Measurements from ENCODE around the gene SMURF1. TPM values are rescaled to one million over a fixed set of nuclear protein-coding genes. Genes with fewer than 3 reads are reported as not detected.

Gene SMURF1
- total and polyA plus RNA-seq, 2 of the 4 experiments (the other 2 are of a cell fraction): 13.4 to 20.3 TPM

GRCh38 chr7:99021941-99022560, 121.9 kb downstream of the SMURF1 start:
- CTCF ChIA-PET: interaction anchor here (0.6 kb wide), 2 partner anchors 243 to 360 kb away, joined by 3 to 7 read pairs; no protein-coding TSS in a partner anchor
- ATAC-seq (ENCODE audit: low read depth): no peak

More at GRCh38 chr7:99021941-99022560, 121.9 kb downstream of the SMURF1 start:
- Histone ChIP-seq H3K36me3 (ENCODE audit: control insufficient read depth, insufficient read depth, low read length) (peaks cover 7% of the 10 kb centered on the region), H3K56ac (ENCODE audit: extremely low read depth, insufficient read depth, low read length) (no peak overlapping the region), H3K14ac (replicated peaks; ENCODE audit: low read depth, low read length) (no peak overlapping the region), H2AK5ac (ENCODE audit: low read depth, low read length) (no peak overlapping the region), H3K18ac (ENCODE audit: low read depth, low read length) (no peak overlapping the region), H2BK20ac (ENCODE audit: low read depth, low read length) (no peak overlapping the region), H2BK15ac (ENCODE audit: low read depth, low read length) (no peak overlapping the region), H4K20me1 (ENCODE audit: insufficient read depth, low read length) (peaks cover under 1% of the 10 kb centered on the region; the same call in 1 of the 2 replicates), H3K27me3 (ENCODE audit: control insufficient read depth, insufficient read depth, low read length) (no peaks in the 10 kb centered on the region), H3K79me1 (ENCODE audit: low read depth in 1 of 2, low read length in 2 of 2) (peaks cover 4 to 24% of the 10 kb centered on the region in 2 experiments; a peak in 2 of 4 replicates), H3K4me2 (ENCODE audit: low read depth, low read length) (no peak overlapping the region), H2AFZ (replicated peaks; ENCODE audit: low read length, poor library complexity) (no peak overlapping the region), H4K8ac (ENCODE audit: low read depth in 2 of 2, low read length in 2 of 2) (no peak overlapping the region), H3K23ac (ENCODE audit: low read depth, low read length) (no peak overlapping the region), H2BK5ac (ENCODE audit: low read depth, low read length, poor library complexity, severe bottlenecking) (no peak overlapping the region), H4K5ac (ENCODE audit: low read depth, low read length) (no peak overlapping the region), H3K27ac (ENCODE audit: insufficient read depth, low read length) (no peak overlapping the region), H4K91ac (ENCODE audit: insufficient read depth, low read depth, low read length) (no peak overlapping the region), H3K9ac (ENCODE audit: low read depth, low read length) (no peak overlapping the region), H3K4ac (ENCODE audit: low read depth, low read length) (no peak overlapping the region), H3K4me1 (ENCODE audit: control insufficient read depth, insufficient read depth, low read length) (no peaks in the 10 kb centered on the region), H3K9me1 (ENCODE audit: insufficient read depth, low read length) (0 out of 2 replicates have a peak, but pooled peaks cover 2% of the 10 kb centered on the region), H2AK9ac (replicated peaks; ENCODE audit: low read depth, low read length, poor library complexity) (no peak overlapping the region), H3K9me3 (ENCODE audit: control insufficient read depth, insufficient read depth, low read length) (no peaks in the 10 kb centered on the region), H2BK120ac (ENCODE audit: low read depth, low read length) (no peak overlapping the region), H3K4me3 (ENCODE audit: insufficient read depth, low read depth, low read length) (no peak overlapping the region)
- dilution Hi-C loops (cut with HindIII; ENCODE audit: low sequenced_read_pairs, unreplicated experiment): no loop called here
- BruUV-seq (replicated peaks): no TSS peak
- DNase-seq: no peak
- in situ Hi-C loops (cut with MboI; ENCODE audit: low sequenced_read_pairs): no loop called here
- intact Hi-C loops (cut with micrococcal nuclease): no loop called here
- no CpG with 5 or more reads among the region's 3 CpGs for WGBS, 2 experiments (ENCODE audit: extremely low coverage in 2 of 2, insufficient read length in 1 of 2)
- POLR2A ChIA-PET (ENCODE audit: unreplicated experiment): no interaction called here
- TF ChIP-seq RAD21 (IDR thresholded peaks at IDR 0.05; ENCODE audit: low read length): no peak
- no peak for TF ChIP-seq MAZ (IDR thresholded peaks at IDR 0.05; ENCODE audit: borderline replicate concordance, low read depth, low read length)
- TF ChIP-seq MXI1 (IDR thresholded peaks at IDR 0.05; ENCODE audit: borderline replicate concordance, low read depth, low read length): no peak
- TF ChIP-seq ELK1 (IDR thresholded peaks at IDR 0.05; ENCODE audit: borderline replicate concordance, low read depth, low read length): no peak
- no peak for TF ChIP-seq FOS (IDR thresholded peaks at IDR 0.05; ENCODE audit: low read depth, low read length)
- no peak for TF ChIP-seq USF2 (IDR thresholded peaks at IDR 0.05; ENCODE audit: low read depth, low read length)
- TF ChIP-seq, protein P1, sequence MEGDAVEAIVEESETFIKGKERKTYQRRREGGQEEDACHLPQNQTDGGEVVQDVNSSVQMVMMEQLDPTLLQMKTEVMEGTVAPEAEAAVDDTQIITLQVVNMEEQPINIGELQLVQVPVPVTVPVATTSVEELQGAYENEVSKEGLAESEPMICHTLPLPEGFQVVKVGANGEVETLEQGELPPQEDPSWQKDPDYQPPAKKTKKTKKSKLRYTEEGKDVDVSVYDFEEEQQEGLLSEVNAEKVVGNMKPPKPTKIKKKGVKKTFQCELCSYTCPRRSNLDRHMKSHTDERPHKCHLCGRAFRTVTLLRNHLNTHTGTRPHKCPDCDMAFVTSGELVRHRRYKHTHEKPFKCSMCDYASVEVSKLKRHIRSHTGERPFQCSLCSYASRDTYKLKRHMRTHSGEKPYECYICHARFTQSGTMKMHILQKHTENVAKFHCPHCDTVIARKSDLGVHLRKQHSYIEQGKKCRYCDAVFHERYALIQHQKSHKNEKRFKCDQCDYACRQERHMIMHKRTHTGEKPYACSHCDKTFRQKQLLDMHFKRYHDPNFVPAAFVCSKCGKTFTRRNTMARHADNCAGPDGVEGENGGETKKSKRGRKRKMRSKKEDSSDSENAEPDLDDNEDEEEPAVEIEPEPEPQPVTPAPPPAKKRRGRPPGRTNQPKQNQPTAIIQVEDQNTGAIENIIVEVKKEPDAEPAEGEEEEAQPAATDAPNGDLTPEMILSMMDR (conservative IDR thresholded peaks at IDR 0.05; ENCODE audit: low read depth, low read length): no peak
- TF ChIP-seq CHD1 (IDR thresholded peaks at IDR 0.05; ENCODE audit: low read depth, low read length): no peak
- no peak for TF ChIP-seq NFE2L2 (IDR thresholded peaks at IDR 0.05; ENCODE audit: low read depth, low read length)
- no peak for TF ChIP-seq BHLHE40 (IDR thresholded peaks at IDR 0.05; ENCODE audit: low read depth, low read length)
- no peak for TF ChIP-seq POLR2A (IDR thresholded peaks at IDR 0.05; ENCODE audit: low read depth, low read length)
- TF ChIP-seq RCOR1 (IDR thresholded peaks at IDR 0.05; ENCODE audit: insufficient replicate concordance, low read length): no peak
- TF ChIP-seq SMC3 (IDR thresholded peaks at IDR 0.05; ENCODE audit: low read depth, low read length): no peak
- TF ChIP-seq MAFK (IDR thresholded peaks at IDR 0.05; ENCODE audit: low read depth, low read length): no peak
